ENCODE measurements around the gene FAM43B. TPM values are rescaled to one million over a fixed set of nuclear protein-coding genes. Genes with fewer than 3 reads are reported as not detected.
A peak's percentile ranks its signal among the peaks of the same experiment; 100 is the strongest.
"Not testable (repeated sequence)": the region's sequence is repeated elsewhere in the genome, so short reads cannot be mapped to it uniquely, and the experiment has no call there.

The FAM43B gene
- total RNA-seq, 1 donor from 2014 or later = 0.75 TPM

DNA sequence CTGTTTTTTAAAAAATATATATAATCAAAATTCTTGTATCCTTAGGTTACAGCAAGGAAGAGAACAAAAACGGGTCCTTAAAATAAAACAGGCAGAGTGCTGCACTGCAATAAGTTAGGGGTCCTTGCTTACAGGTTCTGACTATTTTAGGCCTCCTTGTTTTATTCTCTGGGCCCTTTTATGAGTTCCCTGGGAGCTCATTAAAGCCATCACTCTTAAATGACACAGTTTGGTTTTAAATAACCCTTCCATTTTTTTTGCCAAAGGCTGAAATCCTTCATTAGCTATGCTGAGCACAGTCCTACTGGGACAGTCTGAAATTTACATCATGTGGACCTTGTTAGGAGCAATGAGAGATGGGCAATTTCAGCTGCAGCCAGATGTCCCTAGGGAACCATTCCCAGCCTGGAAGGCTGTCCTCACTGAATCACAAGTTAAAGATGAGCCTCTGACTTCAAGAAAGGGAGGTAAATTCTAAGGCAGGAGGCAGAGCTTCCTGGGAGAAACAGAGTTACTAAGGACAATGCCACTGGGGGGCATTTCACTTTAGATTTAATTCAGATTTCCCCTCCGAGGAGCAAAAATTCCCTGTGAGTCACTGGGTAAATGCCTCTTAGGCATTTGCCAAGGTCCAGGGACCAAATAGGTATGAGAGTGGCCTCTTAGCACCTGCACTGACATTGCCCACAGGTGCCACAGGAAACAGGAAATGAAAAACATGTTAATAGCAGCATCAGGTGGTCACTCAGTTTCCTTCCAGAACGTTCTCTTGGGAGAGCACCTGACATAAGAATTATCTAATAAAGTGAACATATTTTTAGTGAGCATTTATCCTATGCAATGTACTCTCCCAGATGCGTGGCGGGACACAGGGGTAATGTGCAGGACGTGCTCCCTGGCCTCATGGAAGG is 40.6 kb upstream of the FAM43B start:
- peaks cover 71% of the 10 kb centered on the region for H3K27me3 Mint-ChIP-seq (ENCODE audit: low read depth)
- H3K36me3 Mint-ChIP-seq (ENCODE audit: low read depth) = no peaks in the 10 kb centered on the region
- no peak overlapping the region for H3K27ac Mint-ChIP-seq (ENCODE audit: unreplicated experiment)
- no peak overlapping the region for H3K4me3 Mint-ChIP-seq
- H3K9me3 Mint-ChIP-seq = no peaks in the 10 kb centered on the region
- TF ChIP-seq, protein P1, sequence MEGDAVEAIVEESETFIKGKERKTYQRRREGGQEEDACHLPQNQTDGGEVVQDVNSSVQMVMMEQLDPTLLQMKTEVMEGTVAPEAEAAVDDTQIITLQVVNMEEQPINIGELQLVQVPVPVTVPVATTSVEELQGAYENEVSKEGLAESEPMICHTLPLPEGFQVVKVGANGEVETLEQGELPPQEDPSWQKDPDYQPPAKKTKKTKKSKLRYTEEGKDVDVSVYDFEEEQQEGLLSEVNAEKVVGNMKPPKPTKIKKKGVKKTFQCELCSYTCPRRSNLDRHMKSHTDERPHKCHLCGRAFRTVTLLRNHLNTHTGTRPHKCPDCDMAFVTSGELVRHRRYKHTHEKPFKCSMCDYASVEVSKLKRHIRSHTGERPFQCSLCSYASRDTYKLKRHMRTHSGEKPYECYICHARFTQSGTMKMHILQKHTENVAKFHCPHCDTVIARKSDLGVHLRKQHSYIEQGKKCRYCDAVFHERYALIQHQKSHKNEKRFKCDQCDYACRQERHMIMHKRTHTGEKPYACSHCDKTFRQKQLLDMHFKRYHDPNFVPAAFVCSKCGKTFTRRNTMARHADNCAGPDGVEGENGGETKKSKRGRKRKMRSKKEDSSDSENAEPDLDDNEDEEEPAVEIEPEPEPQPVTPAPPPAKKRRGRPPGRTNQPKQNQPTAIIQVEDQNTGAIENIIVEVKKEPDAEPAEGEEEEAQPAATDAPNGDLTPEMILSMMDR (conservative IDR thresholded peaks at IDR 0.05) = no peak
- no peak for DNase-seq (ENCODE audit: low read depth, low spot score)
- peaks cover 6% of the 10 kb centered on the region for H3K4me1 Mint-ChIP-seq

DNA sequence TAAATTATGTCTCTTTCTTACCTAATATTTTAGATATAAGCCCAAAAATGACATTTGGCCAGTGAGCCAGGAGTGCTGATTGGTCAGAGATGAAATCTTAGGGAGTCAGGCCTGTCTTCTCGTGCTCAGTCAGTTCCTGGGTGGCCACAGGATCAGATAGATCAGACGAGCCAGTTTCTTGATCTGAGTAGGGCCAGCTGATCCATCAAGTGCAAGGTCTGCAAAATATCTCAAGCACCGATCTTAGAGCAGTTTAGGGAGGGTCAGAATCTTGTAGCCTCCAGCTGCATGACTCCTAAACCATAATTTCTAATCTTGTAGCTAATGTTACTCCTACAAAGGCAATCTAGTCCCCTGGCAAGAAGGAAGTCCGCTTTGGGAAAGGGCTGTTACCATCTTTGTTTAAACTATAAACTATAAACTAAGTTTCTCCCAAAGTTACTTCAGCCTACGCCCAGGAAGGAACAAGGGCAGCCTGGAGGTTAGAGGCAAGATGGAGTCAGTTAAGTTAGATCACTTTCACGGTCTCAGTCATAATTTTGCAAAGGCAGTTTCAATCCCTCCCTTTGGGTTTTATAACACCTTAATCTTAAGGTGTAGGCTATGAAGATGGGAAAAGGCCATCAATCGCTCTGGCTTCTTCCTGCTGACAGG is 32.6 kb upstream of the FAM43B start:
- H3K27ac Mint-ChIP-seq (ENCODE audit: unreplicated experiment); H3K4me3 Mint-ChIP-seq; H3K4me1 Mint-ChIP-seq; DNase-seq (ENCODE audit: low read depth, low spot score); H3K9me3 Mint-ChIP-seq; H3K36me3 Mint-ChIP-seq (ENCODE audit: low read depth): not testable (repeated sequence)
- peaks cover 78% of the 10 kb centered on the region for H3K27me3 Mint-ChIP-seq (ENCODE audit: low read depth)

DNA sequence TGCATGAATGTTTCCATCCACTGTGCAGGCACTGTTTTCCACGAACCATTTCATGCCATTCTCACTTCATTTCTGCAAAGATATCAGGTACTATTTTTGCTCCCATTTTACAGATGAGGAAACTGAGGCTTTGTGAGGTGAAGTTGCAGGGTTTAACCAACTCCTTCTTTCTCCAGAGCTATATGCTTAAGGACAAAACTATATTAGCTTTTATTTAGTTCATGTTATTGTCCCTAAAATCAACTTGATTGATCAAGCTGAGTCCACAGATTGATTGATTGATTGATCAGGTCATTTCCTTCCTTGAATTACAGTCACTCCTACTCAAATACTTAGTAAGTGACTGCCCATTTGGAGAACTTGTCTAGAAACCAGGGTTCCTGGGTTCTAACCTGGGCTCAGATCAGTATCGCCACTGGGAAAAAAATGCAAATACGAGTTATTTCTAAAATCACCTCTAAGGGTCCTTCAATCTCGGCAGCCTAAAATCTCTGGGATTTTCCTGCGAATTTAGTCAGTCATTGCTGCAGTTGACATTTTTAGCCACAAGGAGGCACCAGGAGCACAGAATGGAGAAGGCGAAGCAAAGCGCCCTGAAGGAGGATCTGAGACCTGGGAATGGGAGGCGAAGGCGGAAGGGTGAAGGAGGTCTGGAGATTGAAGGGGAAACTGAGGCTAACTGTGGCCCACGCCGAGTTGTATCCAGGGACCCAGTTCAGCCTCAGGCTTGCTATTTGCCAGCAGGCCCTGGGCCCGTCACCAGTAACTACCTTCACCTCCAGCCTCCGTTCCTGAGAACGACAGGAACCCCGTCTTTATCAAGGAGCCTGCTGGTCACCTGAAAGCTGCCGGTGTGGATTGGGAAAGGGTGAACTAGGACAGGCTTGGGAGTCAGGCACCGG is 30.2 kb upstream of the FAM43B start:
- H3K36me3 Mint-ChIP-seq (ENCODE audit: low read depth) = no peaks in the 10 kb centered on the region
- no peak overlapping the region for H3K4me3 Mint-ChIP-seq
- DNase-seq (ENCODE audit: low read depth, low spot score) = peak; percentile 93
- TF ChIP-seq, protein P1 (conservative IDR thresholded peaks at IDR 0.05) = peak; percentile 96
- H3K4me1 Mint-ChIP-seq = no peaks in the 10 kb centered on the region
- H3K27me3 Mint-ChIP-seq (ENCODE audit: low read depth) = peaks cover 83% of the 10 kb centered on the region
- no peaks in the 10 kb centered on the region for H3K9me3 Mint-ChIP-seq
- H3K27ac Mint-ChIP-seq (ENCODE audit: unreplicated experiment) = no peak overlapping the region

DNA sequence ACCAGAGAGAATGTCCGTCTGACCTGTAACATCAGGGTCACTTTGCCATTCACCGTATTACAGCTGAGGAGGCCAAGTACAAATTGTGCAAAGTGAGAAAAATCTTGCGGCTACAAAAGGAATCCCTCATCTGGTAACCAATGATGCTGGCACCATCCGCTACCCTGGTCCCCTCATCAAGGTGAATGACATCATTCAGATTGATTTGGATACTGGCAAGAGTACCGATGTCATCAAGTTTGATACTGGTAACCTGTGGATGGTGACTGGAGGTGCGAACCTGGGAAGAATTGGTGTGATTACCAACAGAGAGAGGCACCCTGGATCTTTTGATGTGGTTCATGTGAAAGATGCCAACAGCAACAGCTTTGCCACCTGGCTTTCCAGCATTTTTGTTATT is 26.1 kb upstream of the FAM43B start:
- no peaks in the 10 kb centered on the region for H3K36me3 Mint-ChIP-seq (ENCODE audit: low read depth)
- no peak overlapping the region for H3K27ac Mint-ChIP-seq (ENCODE audit: unreplicated experiment)
- no peak for DNase-seq (ENCODE audit: low read depth, low spot score)
- no peaks in the 10 kb centered on the region for H3K4me1 Mint-ChIP-seq
- H3K4me3 Mint-ChIP-seq = no peak overlapping the region
- H3K27me3 Mint-ChIP-seq (ENCODE audit: low read depth) = peaks cover 89% of the 10 kb centered on the region
- no peaks in the 10 kb centered on the region for H3K9me3 Mint-ChIP-seq
- TF ChIP-seq, protein P1 (conservative IDR thresholded peaks at IDR 0.05) = no peak

DNA sequence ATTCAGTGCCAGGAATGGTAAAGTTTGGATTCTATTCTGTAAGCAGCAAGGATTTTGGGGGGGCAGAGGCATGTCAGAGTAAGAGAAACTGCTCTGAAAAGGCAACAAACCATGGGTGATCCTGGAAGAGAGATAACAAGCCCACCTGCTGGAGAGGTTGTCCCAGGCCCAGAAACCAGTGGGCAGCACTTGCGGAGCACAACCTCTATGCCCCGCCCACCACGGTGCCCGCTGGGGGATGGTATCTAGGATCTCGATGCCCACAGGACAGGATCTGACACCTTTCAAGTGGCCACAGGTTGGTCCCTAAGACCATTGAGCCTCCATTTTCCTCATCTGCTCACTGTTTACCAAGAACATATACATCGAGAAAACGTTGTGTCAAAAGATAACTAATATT is 24.2 kb upstream of the FAM43B start:
- Mint-ChIP-seq H3K27me3 (ENCODE audit: low read depth) (peaks cover 85% of the 10 kb centered on the region), H3K4me3 (no peak overlapping the region), H3K36me3 (ENCODE audit: low read depth) (no peaks in the 10 kb centered on the region), H3K4me1 (no peaks in the 10 kb centered on the region), H3K27ac (ENCODE audit: unreplicated experiment) (no peak overlapping the region), H3K9me3 (no peaks in the 10 kb centered on the region)
- DNase-seq (ENCODE audit: low read depth, low spot score) = no peak
- TF ChIP-seq, protein P1 (conservative IDR thresholded peaks at IDR 0.05) = no peak
